ENCODE results near the gene PEAK1. TPM values are rescaled to one million over a fixed set of nuclear protein-coding genes. Genes with fewer than 3 reads are reported as not detected.
"Not testable (repeated sequence)": the region's sequence is repeated elsewhere in the genome, so short reads cannot be mapped to it uniquely, and the experiment has no call there.

Gene PEAK1
- total and polyA plus RNA-seq, 8 donors = 58.3 to 86.9 (median 64.3) TPM

- intact Hi-C loops (cut with DNase I) = no loop called here
Measured at GRCh38 chr15:77410701-77411618, 8.9 kb downstream of the PEAK1 start.

GRCh38 chr15:77410157-77410500, 9.8 kb downstream of the PEAK1 start:
- intact Hi-C loops (cut with DNase I); ATAC-seq; H3K9me3 ChIP-seq; H3K36me3 ChIP-seq; H3K27me3 ChIP-seq; DNase-seq; H3K4me3 ChIP-seq: not testable (repeated sequence)
- H3K27ac ChIP-seq = peak overlapping the region in 1 of 2 donors; percentile 42
- H3K4me1 ChIP-seq = peaks cover 9 to 36% of the 10 kb centered on the region in 2 donors

More at GRCh38 chr15:77410701-77411618, 8.9 kb downstream of the PEAK1 start:
- Histone ChIP-seq H3K9me3 (no peaks in the 10 kb centered on the region), H3K4me3 (no peak overlapping the region), H3K27me3 (no peaks in the 10 kb centered on the region), H3K4me1 (peaks cover 10 to 44% of the 10 kb centered on the region in 2 donors), H3K27ac (no peak overlapping the region), H3K36me3 (no peaks in the 10 kb centered on the region)
- ATAC-seq (no peak), DNase-seq (no peak)
- no peak for TF ChIP-seq CTCF (IDR thresholded peaks at IDR 0.05)

GRCh38 chr15:77409259-77410156, 10.4 kb downstream of the PEAK1 start:
- Histone ChIP-seq H3K36me3 (no peaks in the 10 kb centered on the region), H3K27me3 (no peaks in the 10 kb centered on the region), H3K4me3 (no peak overlapping the region), H3K27ac (peak overlapping the region in 1 of 2 donors; percentile 42), H3K9me3 (no peaks in the 10 kb centered on the region), H3K4me1 (peaks cover 9 to 30% of the 10 kb centered on the region in 2 donors)
- intact Hi-C loops (cut with DNase I) = no loop called here
- DNase-seq (no peak), ATAC-seq (peak; percentile 69)
- TF ChIP-seq CTCF (IDR thresholded peaks at IDR 0.05) = no peak

GRCh38 chr15:77406846-77407245, 13.1 kb downstream of the PEAK1 start:
- Histone ChIP-seq H3K27me3 (no peaks in the 10 kb centered on the region), H3K27ac (no peak overlapping the region), H3K9me3 (no peaks in the 10 kb centered on the region), H3K4me1 (peaks cover 0 to 20% of the 10 kb centered on the region in 2 donors), H3K36me3 (no peaks in the 10 kb centered on the region), H3K4me3 (no peak overlapping the region)
- intact Hi-C loops (cut with DNase I) = no loop called here
- DNase-seq (no peak), ATAC-seq (no peak)
- no peak for TF ChIP-seq CTCF (IDR thresholded peaks at IDR 0.05)

GRCh38 chr15:77406173-77406759, 13.6 kb downstream of the PEAK1 start:
- H3K27ac ChIP-seq; H3K4me3 ChIP-seq; H3K36me3 ChIP-seq; intact Hi-C loops (cut with DNase I); ATAC-seq; DNase-seq; H3K9me3 ChIP-seq; H3K27me3 ChIP-seq: not testable (repeated sequence)
- H3K4me1 ChIP-seq = peaks cover 0 to 20% of the 10 kb centered on the region in 2 donors
